Measurements from ENCODE around the gene ZNF473.

- TF ChIP-seq EZH2 (IDR thresholded peaks at IDR 0.05; ENCODE audit: borderline replicate concordance, low read depth, low read length, severe bottlenecking), result no peak
- no peak for TF ChIP-seq CTCF (IDR thresholded peaks at IDR 0.05; ENCODE audit: extremely low read depth in 1 of 2, insufficient read depth in 1 of 2, low read depth in 1 of 2, low read length in 2 of 2)
- no peak for TF ChIP-seq POLR2AphosphoS5 (IDR thresholded peaks at IDR 0.05; ENCODE audit: insufficient read depth, low read depth, low read length)
- TF ChIP-seq JUN (IDR thresholded peaks at IDR 0.05; ENCODE audit: borderline replicate concordance, insufficient read depth, insufficient read length, low read depth), result no peak
- TF ChIP-seq MAX (IDR thresholded peaks at IDR 0.05; ENCODE audit: insufficient read depth, insufficient read length), result no peak
- TF ChIP-seq GATA2 (IDR thresholded peaks at IDR 0.05; ENCODE audit: insufficient read depth, insufficient read length, low read depth, low read length), result no peak
These were observed 32.6 kb downstream of the ZNF473 start for GRCh38 chr19:50058425-50058824.
